ENCODE data around the gene GDNF. TPM values are rescaled to one million over a fixed set of nuclear protein-coding genes. Genes with fewer than 3 reads are reported as not detected.

The GDNF gene
- total RNA-seq, 1 donor, result under 0.01 TPM

- no peak for DNase-seq (ENCODE audit: low read depth in 2 of 3, low spot score in 2 of 3)
Observed at GRCh38 chr5:37849641-37850040, 9.8 kb upstream of the GDNF start.

GRCh38 chr5:37847978-37848425 lies 8.2 kb upstream of the GDNF start:
- DNase-seq (ENCODE audit: low read depth in 2 of 3, low spot score in 2 of 3), result no peak

GRCh38 chr5:37846786-37847310 lies 7.0 kb upstream of the GDNF start:
- DNase-seq (ENCODE audit: low read depth in 2 of 3, low spot score in 2 of 3), result no peak

GRCh38 chr5:37844009-37844408 lies 4.2 kb upstream of the GDNF start:
- no peak for DNase-seq (ENCODE audit: low read depth in 2 of 3, low spot score in 2 of 3)

- no peak for DNase-seq (ENCODE audit: low read depth in 2 of 3, low spot score in 2 of 3)
Observed at GRCh38 chr5:37842048-37842447, 2.2 kb upstream of the GDNF start.

GRCh38 chr5:37841203-37841602 lies 1.4 kb upstream of the GDNF start:
- no peak for DNase-seq (ENCODE audit: low read depth in 2 of 3, low spot score in 2 of 3)

GRCh38 chr5:37840053-37841034 lies 503 bp upstream of the GDNF start:
- peak in 1 of 3 donors; percentile 22 for DNase-seq (ENCODE audit: low read depth in 2 of 3, low spot score in 2 of 3)

GRCh38 chr5:37838933-37839341 lies 904 bp downstream of the GDNF start:
- DNase-seq (ENCODE audit: low read depth in 2 of 3, low spot score in 2 of 3), result no peak

GRCh38 chr5:37838152-37838932 lies 1.5 kb downstream of the GDNF start:
- peak in 1 of 3 donors; percentile 37 for DNase-seq (ENCODE audit: low read depth in 2 of 3, low spot score in 2 of 3)

- DNase-seq (ENCODE audit: low read depth in 2 of 3, low spot score in 2 of 3), result peak in 2 of 3 donors; percentile 55 to 65
Observed at GRCh38 chr5:37837414-37838032, 2.3 kb downstream of the GDNF start.

- peak in 1 of 3 donors; percentile 39 for DNase-seq (ENCODE audit: low read depth in 2 of 3, low spot score in 2 of 3)
Observed at GRCh38 chr5:37836592-37837413, 3.0 kb downstream of the GDNF start.

GRCh38 chr5:37836235-37836591 lies 3.6 kb downstream of the GDNF start:
- peak in 1 of 3 donors; percentile 39 for DNase-seq (ENCODE audit: low read depth in 2 of 3, low spot score in 2 of 3)

GRCh38 chr5:37835380-37835973 lies 4.4 kb downstream of the GDNF start:
- peak in 1 of 3 donors; percentile 29 for DNase-seq (ENCODE audit: low read depth in 2 of 3, low spot score in 2 of 3)

GRCh38 chr5:37834542-37835379 lies 5.1 kb downstream of the GDNF start:
- peak in 1 of 3 donors; percentile 37 for DNase-seq (ENCODE audit: low read depth in 2 of 3, low spot score in 2 of 3)

- no peak for DNase-seq (ENCODE audit: low read depth in 2 of 3, low spot score in 2 of 3)
Observed at GRCh38 chr5:37833990-37834389, 5.9 kb downstream of the GDNF start.

- DNase-seq (ENCODE audit: low read depth in 2 of 3, low spot score in 2 of 3), result no peak
Observed at GRCh38 chr5:37831821-37832534, 7.9 kb downstream of the GDNF start.

GRCh38 chr5:37830348-37830747 lies 9.5 kb downstream of the GDNF start:
- no peak for DNase-seq (ENCODE audit: low read depth in 2 of 3, low spot score in 2 of 3)

- no peak for DNase-seq (ENCODE audit: low read depth in 2 of 3, low spot score in 2 of 3)
Observed at GRCh38 chr5:37825334-37825915, 14.4 kb downstream of the GDNF start.

All from hematopoietic multipotent progenitor cell (in vitro differentiated cells).